Measurements from ENCODE around the gene SNX2.

DNA sequence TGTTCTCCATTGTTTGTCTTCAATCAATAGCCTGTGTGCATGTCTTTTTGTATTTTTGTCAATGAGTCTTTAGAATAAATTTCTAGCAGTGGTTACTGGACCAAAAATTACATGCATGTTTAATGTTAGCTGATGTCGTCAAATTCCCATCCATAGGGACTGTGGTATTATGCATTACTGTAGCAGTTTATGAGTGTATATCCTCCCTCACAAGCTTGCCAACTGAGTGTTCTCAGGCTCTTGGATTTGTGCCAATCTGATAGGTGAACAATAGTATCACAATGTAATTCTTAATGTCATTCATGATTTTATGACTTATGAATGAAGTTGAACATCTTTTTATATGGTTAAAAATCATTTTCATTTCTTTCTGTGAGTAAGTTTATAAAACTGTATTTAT is 83.6 kb downstream of the SNX2 start:
- TF ChIP-seq POLR2A (IDR thresholded peaks at IDR 0.05) (no peak), CTCF (IDR thresholded peaks at IDR 0.05) (no peak)
